ENCODE measurements around the gene CYP46A1. TPM values are rescaled to one million over a fixed set of nuclear protein-coding genes. Genes with fewer than 3 reads are reported as not detected.

Gene CYP46A1
- total RNA-seq, 1 donor from 2014 or later, result 4.5 TPM

DNA sequence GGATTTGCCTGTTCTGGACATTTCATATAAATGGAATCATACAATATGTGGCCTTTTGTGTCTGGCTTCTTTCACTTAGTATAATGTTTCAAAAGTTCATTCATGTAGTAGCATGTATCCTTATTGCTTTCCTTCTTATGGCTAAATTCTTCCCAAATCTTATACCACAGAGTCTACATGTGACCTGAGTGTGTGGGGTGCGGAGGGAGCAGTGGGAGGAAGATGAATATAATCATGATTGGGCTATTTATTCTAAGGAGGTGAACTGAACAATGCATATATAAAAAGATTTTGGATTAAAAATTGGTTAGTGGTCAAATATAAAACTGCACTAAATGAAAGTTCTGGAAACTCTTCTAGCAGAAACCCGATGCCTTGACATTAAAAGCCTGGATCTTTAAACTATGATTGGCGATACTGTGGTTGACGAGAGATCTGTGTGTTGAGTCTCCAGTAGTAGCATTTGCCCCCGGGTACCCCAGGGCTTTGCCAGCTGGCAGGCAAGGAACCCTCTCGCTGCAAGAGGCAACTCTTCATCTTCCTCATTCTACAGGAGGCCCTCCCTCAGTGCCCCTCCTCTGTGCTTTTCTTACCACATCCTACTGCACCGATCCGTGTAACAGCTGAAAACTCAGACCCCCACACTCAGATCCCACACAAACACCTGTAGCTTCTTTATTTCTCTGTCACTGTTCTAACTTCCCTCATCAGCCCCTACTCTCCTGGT lies 2.6 kb downstream of the CYP46A1 start:
- DNase-seq (ENCODE audit: low spot score in 2 of 2), result no peak
- FAIRE-seq, result no peak

DNA sequence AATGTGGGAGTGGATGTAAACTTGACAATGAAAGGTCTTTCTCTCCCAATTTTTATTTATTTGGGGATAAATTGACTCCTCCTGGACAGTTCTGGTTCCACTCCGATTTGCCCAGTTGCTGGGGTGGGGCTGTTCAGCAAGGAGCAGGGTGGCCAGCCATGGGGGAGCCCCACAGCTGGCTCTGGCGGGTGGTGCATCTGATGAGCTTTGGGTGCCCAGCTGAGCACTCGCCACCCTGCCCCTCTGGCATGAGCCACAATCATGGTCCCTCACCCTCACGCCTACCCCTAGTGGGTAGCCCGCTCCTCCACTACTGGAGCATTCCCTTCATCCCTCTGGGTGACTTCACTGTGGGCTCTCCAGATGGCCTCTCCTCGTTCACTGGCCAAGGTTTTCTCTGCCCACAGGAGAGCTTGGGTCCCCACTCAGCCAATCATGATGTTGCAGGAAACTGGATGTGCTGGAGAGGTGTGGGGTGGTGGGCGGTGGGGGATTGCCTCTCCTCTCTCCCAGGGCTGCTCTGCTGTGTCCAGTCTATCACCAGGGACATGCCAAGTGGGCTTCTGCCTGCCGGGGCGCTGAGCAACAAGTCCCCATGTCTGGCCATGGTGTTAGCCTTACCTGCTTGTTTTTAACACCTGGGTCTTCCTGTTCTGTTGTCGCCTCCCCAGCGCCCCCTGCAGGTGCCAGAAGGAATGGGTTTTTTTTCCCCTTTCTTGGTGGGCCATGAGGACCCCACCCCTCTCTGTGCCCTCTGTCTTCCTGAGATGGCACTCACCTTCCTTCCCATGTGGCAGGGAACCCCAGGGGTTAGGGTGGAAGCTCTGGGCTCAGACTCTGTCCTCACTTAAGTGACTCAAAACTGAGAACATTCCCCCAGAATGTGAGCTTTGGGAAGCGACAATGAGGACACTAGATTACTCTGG lies 3.4 kb downstream of the CYP46A1 start:
- FAIRE-seq, result no peak
- DNase-seq (ENCODE audit: low spot score in 2 of 2), result no peak

- FAIRE-seq, result no peak
- DNase-seq (ENCODE audit: low spot score in 2 of 2), result no peak
Measured at GRCh38 chr14:99688210-99688581, 4.1 kb downstream of the CYP46A1 start.

DNA sequence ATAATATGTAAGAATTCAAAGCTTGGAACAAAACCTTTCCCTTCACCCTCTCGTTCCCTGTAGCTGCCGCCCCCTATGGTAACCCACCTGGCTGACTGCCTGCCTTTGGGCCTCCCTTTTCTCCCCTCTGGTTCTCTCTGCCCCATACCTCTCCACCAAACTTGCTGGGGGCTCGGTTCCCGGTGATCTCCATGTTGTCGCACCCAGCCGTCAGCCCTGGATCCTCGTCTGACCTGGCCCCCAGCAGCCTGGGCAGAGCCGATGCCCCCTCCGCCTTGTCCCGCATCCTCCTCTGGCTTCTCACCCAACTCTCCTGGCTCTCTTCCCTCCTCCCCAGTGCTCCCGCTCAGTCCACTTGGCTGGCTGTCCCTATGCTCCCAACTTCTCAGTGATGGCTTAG lies 4.5 kb downstream of the CYP46A1 start:
- FAIRE-seq (no peak), DNase-seq (ENCODE audit: low spot score in 2 of 2) (no peak)

GRCh38 chr14:99689266-99690236 lies 5.5 kb downstream of the CYP46A1 start:
- no peak for DNase-seq (ENCODE audit: low spot score in 2 of 2)
- no peak for FAIRE-seq

- DNase-seq (ENCODE audit: low spot score in 2 of 2) (no peak), FAIRE-seq (no peak)
Measured at GRCh38 chr14:99690636-99691035, 6.5 kb downstream of the CYP46A1 start.

- FAIRE-seq (no peak), DNase-seq (ENCODE audit: low spot score in 2 of 2) (no peak)
Measured at GRCh38 chr14:99691111-99691885, 7.2 kb downstream of the CYP46A1 start.

DNA sequence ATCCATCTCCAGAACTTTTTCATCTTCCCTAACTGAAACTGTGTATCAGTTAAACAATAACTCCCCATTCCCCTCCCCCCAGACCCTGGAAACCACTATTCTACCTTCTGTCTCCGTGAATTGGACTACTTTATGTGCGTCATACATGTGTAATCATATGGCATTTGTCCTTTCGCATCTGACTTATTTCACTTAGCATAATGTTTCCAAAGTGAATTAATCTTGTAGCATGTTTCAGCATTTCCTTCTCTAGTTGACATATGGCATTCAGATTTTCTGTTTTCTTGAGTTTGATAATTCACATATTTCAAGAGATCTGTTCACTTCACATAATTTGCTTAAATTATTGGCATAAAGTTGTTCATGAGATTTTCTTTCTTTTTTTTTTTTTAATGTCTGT lies 9.8 kb downstream of the CYP46A1 start:
- FAIRE-seq (peak; percentile 8), DNase-seq (ENCODE audit: low spot score in 2 of 2) (no peak)

GRCh38 chr14:99696929-99697328 lies 12.8 kb downstream of the CYP46A1 start:
- no peak for DNase-seq (ENCODE audit: low spot score in 2 of 2)
- no peak for FAIRE-seq

- FAIRE-seq, result no peak
Measured at GRCh38 chr14:99698236-99698635, 14.1 kb downstream of the CYP46A1 start.

DNA sequence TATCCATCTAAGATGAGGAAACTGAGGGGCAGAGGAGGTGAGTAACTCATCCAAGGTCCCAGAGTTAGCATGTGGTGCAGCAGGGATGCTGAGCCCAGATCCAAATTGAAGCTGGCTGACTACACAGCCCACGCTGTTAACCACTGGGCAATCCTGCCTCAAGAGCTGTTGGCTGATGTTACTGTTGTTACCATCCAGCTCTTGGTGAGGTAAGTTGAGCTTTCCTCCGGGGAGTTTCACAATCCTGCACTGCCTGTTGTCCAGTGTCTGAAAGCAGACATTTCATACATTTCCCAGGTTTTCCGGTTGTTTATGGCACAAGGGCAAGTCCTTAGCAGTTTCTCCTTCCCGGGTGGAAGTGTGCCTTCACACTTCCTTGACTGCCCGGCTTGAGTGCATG lies 14.5 kb downstream of the CYP46A1 start:
- DNase-seq (ENCODE audit: low spot score in 2 of 2) (no peak), FAIRE-seq (no peak)

More at GRCh38 chr14:99698236-99698635, 14.1 kb downstream of the CYP46A1 start:
- no peak for DNase-seq (ENCODE audit: low spot score in 2 of 2)

GRCh38 chr14:99699085-99699760 lies 15.1 kb downstream of the CYP46A1 start:
- FAIRE-seq, result no peak

DNA sequence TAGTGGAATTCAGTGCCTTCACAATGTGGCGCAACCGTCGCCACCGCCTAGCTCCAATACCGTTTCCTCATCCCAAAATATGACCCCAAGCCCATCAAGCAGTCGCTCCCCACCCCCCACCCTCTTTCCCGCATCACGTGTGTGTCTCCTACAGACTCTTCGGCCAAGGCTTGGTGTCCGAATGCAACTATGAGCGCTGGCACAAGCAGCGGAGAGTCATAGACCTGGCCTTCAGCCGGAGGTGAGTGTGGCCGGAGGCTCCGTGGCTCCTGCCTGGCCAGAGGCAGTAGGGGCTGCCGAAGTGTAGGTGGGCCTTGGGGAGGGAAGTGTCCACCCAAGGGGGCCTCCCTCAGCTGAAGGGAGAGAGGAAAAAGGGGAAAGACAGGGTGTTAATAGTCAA lies 15.8 kb downstream of the CYP46A1 start:
- FAIRE-seq (no peak), DNase-seq (ENCODE audit: low spot score in 2 of 2) (no peak)

More at GRCh38 chr14:99699085-99699760, 15.1 kb downstream of the CYP46A1 start:
- no peak for DNase-seq (ENCODE audit: low spot score in 2 of 2)

DNA sequence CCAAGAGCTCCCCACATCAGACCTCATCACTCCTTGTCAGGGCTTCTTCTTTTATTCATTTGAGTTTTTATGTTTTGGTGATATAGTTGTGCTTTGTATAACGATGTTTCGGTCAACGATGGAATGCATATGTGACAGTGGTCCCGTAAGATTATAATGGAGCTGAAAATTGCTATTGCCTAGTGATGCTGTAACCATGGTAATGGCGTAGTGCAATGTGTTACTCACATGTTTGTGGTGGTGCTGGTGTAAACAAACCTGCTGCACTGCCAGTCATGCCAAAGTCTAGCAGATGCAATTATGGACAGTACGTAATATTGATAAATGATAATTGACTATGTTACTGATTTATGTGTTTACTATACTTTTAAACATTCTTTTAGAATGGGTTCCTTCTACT lies 16.3 kb downstream of the CYP46A1 start:
- DNase-seq (ENCODE audit: low spot score in 2 of 2) (no peak), FAIRE-seq (no peak)

DNA sequence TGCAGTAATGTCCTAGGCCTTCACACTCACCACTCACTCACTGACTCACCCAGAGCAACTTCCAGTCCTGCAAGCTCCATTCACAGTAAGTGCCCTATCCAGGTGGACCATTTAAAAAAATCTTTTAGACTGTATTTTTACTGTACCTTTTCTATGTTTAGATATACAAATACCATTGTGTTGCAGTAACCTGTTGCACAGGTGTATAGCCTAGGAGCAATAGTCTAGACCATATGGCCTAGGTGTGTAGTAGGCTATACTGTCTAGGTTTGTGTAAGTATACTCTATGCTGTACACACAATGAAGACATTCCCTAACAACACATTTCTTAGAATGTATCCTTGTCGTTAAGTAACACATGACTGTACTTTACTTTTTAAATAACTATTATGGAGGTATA lies 17.2 kb downstream of the CYP46A1 start:
- DNase-seq (ENCODE audit: low spot score in 2 of 2), result no peak
- FAIRE-seq, result no peak

DNA sequence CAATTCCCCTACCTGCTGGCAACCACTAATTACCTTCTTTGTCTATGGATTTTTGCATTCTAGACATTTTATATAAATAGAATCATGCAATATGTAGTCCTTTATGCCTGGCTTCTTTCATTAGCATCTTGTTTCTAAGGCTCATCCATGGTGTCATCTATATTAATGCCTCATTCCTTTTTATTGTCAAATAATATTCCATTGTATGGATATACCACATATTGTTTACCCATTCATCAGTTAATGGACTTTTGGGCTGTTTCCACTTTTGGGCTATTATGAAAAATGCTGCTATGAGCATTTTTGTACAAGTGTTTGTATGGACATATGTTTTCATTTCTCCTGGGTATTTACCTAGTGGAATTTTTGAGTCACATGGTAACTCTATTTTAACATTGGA lies 18.0 kb downstream of the CYP46A1 start:
- DNase-seq (ENCODE audit: low spot score in 2 of 2) (no peak), FAIRE-seq (no peak)

- no peak for FAIRE-seq
Measured at GRCh38 chr14:99703381-99703780, 19.3 kb downstream of the CYP46A1 start.

DNA sequence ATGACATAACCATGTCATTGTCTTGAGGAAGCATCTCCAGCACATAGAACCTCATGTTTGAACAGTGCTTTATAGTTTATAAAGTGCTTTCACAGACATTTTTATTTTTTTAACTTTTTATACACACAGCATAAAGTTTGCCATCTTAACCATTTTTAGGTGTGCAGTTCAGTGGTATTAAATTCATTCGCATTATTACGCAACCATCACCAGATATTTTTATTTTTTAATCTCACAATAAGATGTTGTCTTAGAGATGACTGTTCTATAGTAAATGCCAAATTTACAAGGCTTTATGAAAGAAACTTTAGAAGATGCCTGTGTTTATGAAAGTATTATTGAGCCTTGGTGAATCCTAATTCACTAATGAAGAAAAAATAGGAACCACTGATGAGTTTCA lies 19.9 kb downstream of the CYP46A1 start:
- DNase-seq (ENCODE audit: low spot score in 2 of 2), result no peak
- FAIRE-seq, result no peak

More at GRCh38 chr14:99703381-99703780, 19.3 kb downstream of the CYP46A1 start:
- DNase-seq (ENCODE audit: low spot score in 2 of 2), result no peak
